Liver (tissue), 5 donors: ENCODE results near the gene B3GNT9. TPM values are rescaled to one million over a fixed set of nuclear protein-coding genes. Genes with fewer than 3 reads are reported as not detected.

Experiments
- EGR1 ChIP-seq, 2 donors: IDR thresholded peaks; 2 replicates each; pipeline ENCODE4 v1.6.1; 2016 to 2018; ENCODE audit warnings: antibody characterized with exemption in 2 of 2, low read depth in 2 of 2
- FOXA1 ChIP-seq: IDR thresholded peaks from 2 replicates; pipeline ENCODE4 v1.6.1; 2016; ENCODE audit warnings: antibody characterized with exemption
- GABPA ChIP-seq, 2 donors: IDR thresholded peaks in 1 of 2; conservative IDR thresholded peaks in 1 of 2; 2 replicates each; pipeline ENCODE4 v1.6.1; 2016; ENCODE audit warnings: antibody characterized with exemption in 2 of 2, mild to moderate bottlenecking in 1 of 2, moderate library complexity in 1 of 2
- HNF4A ChIP-seq, 2 donors: conservative IDR thresholded peaks; 2 replicates each; pipeline ENCODE4 v1.6.1; 2016; ENCODE audit warnings: antibody characterized with exemption in 2 of 2, mild to moderate bottlenecking in 2 of 2
- HNF4G ChIP-seq: IDR thresholded peaks from 2 replicates; pipeline ENCODE4 v1.6.1; 2016; ENCODE audit warnings: antibody characterized with exemption
- JUND ChIP-seq, 2 donors: IDR thresholded peaks; 2 replicates each; pipeline ENCODE4 v1.6.1; 2016; ENCODE audit warnings: antibody characterized with exemption in 2 of 2
- NR2F2 ChIP-seq: IDR thresholded peaks from 2 replicates; pipeline ENCODE4 v1.6.1; 2016; ENCODE audit warnings: antibody characterized with exemption
- RAD21 ChIP-seq, 2 donors: IDR thresholded peaks; 2 replicates each; pipeline ENCODE4 v1.6.1; 2016; ENCODE audit warnings: antibody characterized with exemption in 2 of 2, mild to moderate bottlenecking in 2 of 2
- TAF1 ChIP-seq: conservative IDR thresholded peaks from 2 replicates; pipeline ENCODE4 v1.6.1; 2016; ENCODE audit warnings: antibody characterized with exemption, mild to moderate bottlenecking
- polyA plus RNA-seq, 2 donors: library from polyadenylated mRNA; stranded (reverse) in 1 of 2; unstranded in 1 of 2; fragments of 200-250 nt in 1 of 2; fragments of >200 nt in 1 of 2; fragmentation: Nextera tagmentation in 1 of 2; extraction: Ambion mirVana in 1 of 2; gene quantifications; one replicate each; pipeline versions ENCODE4 v1.2.1 to v1.2.3, GENCODE V29; 2013 to 2015
- total RNA-seq, 2 donors: library from RNA; depleted of rRNA; stranded (reverse); fragments of >200 nt; gene quantifications; one replicate each; pipeline ENCODE4 v1.2.3, GENCODE V29; 2014
- donor health status: healthy.
- donor health status: healthy.
- donor health status: healthy.

B3GNT9 gene
- total and polyA plus RNA-seq, 4 donors, result 0.43 to 2.3 (median 1.4) TPM

DNA sequence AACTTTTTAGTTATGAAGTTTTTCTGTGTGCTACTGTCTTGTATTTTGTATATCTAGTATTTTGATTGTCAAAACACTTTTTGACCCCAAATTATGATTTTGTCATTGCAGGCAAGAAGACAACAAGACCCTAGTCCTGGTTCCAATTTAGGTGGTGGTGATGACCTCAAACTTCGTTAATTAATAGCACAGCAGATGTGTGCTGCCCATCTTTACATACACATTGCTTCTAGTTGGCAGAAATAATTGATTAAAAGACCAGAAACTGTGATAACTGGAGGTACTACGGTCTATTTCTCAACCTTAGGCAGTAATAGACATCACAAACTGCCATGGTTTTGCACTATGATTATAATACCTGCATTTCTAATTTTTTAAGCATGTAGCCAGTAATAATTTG is 52.2 kb downstream of the B3GNT9 start (continued):
- no peak for TF ChIP-seq EGR1 (IDR thresholded peaks at IDR 0.05; ENCODE audit: low read depth in 2 of 2)
- TF ChIP-seq RAD21 (IDR thresholded peaks at IDR 0.05), result no peak
- no peak for TF ChIP-seq HNF4G
- TF ChIP-seq NR2F2, result no peak
- TF ChIP-seq GABPA (IDR thresholded peaks at IDR 0.05 in 1 of 2, conservative IDR thresholded peaks at IDR 0.05 in 1 of 2), result no peak
- TF ChIP-seq JUND (IDR thresholded peaks at IDR 0.05), result no peak
- no peak for TF ChIP-seq HNF4A (conservative IDR thresholded peaks at IDR 0.05)
- TF ChIP-seq FOXA1, result no peak
- no peak for TF ChIP-seq TAF1

Other genes starting within 250 kb of the B3GNT9 start
- gene CDH16, start 232.1 kb downstream of the B3GNT9 start, total RNA-seq, result under 1 TPM in 1 of 2 donors, not detected in 1; 0.56 TPM
- not detected for gene CDH16, start 232.1 kb downstream of the B3GNT9 start, polyA plus RNA-seq
- gene RRAD, start 225.5 kb downstream of the B3GNT9 start, total RNA-seq, result under 1 TPM; 0.14 to 0.50 TPM
- under 1 TPM; 0.58 to 0.61 TPM for gene RRAD, start 225.5 kb downstream of the B3GNT9 start, polyA plus RNA-seq
- 10 to 100 TPM; 51.1 to 52.5 TPM for gene CIAO2B, start 216.6 kb downstream of the B3GNT9 start, total RNA-seq
- gene CIAO2B, start 216.6 kb downstream of the B3GNT9 start, polyA plus RNA-seq, result 100 to 1,000 TPM; 120 TPM
- 100 to 1,000 TPM in 1 of 2 donors, 10 to 100 TPM in 1; 21.2 to 200 TPM for gene CES2, start 215.5 kb downstream of the B3GNT9 start, total RNA-seq
- 100 to 1,000 TPM; 173 to 190 TPM for gene CES2, start 215.5 kb downstream of the B3GNT9 start, polyA plus RNA-seq
- gene CES3, start 189.7 kb downstream of the B3GNT9 start, total RNA-seq, result 10 to 100 TPM in 1 of 2 donors, under 1 TPM in 1; 0.19 to 28.3 TPM
- gene CES3, start 189.7 kb downstream of the B3GNT9 start, polyA plus RNA-seq, result 10 to 100 TPM; 12.3 to 12.7 TPM
- 10 to 100 TPM in 1 of 2 donors, 1 to 10 TPM in 1; 1.6 to 20.5 TPM for gene CES4A, start 162.4 kb downstream of the B3GNT9 start, total RNA-seq
- gene CES4A, start 162.4 kb downstream of the B3GNT9 start, polyA plus RNA-seq, result 10 to 100 TPM in 1 of 2 donors, 1 to 10 TPM in 1; 5.4 to 17.1 TPM
- gene CBFB, start 121.8 kb downstream of the B3GNT9 start, total RNA-seq, result 10 to 100 TPM; 14.4 to 19.3 TPM
- 1 to 10 TPM; 6.8 to 8.0 TPM for gene CBFB, start 121.8 kb downstream of the B3GNT9 start, polyA plus RNA-seq
- 10 to 100 TPM; 29.1 to 42.4 TPM for gene PHAF1, start 41.1 kb downstream of the B3GNT9 start, total RNA-seq
- gene PHAF1, start 41.1 kb downstream of the B3GNT9 start, polyA plus RNA-seq, result 10 to 100 TPM; 26.6 to 27.7 TPM
- 10 to 100 TPM in 1 of 2 donors, 1 to 10 TPM in 1; 5.7 to 10.5 TPM for gene TRADD, start 8.9 kb upstream of the B3GNT9 start, total RNA-seq
- 10 to 100 TPM in 1 of 2 donors, 1 to 10 TPM in 1; 9.7 to 10.8 TPM for gene TRADD, start 8.9 kb upstream of the B3GNT9 start, polyA plus RNA-seq
- gene FBXL8, start 9.0 kb upstream of the B3GNT9 start, total RNA-seq, result 1 to 10 TPM; 1.4 to 9.2 TPM
- 1 to 10 TPM; 6.1 to 6.2 TPM for gene FBXL8, start 9.0 kb upstream of the B3GNT9 start, polyA plus RNA-seq
- 1 to 10 TPM in 1 of 2 donors, under 1 TPM in 1; 0.42 to 5.1 TPM for gene HSF4, start 13.7 kb upstream of the B3GNT9 start, total RNA-seq
- 1 to 10 TPM; 3.8 to 4.9 TPM for gene HSF4, start 13.7 kb upstream of the B3GNT9 start, polyA plus RNA-seq
- gene NOL3, start 19.5 kb upstream of the B3GNT9 start, total RNA-seq, result 1 to 10 TPM; 3.0 to 9.9 TPM
- gene NOL3, start 19.5 kb upstream of the B3GNT9 start, polyA plus RNA-seq, result 10 to 100 TPM; 11.4 to 18.0 TPM
- gene MATCAP1, start 33.0 kb upstream of the B3GNT9 start, total RNA-seq, result 1 to 10 TPM; 2.7 to 4.8 TPM
- gene MATCAP1, start 33.0 kb upstream of the B3GNT9 start, polyA plus RNA-seq, result 1 to 10 TPM; 1.5 to 3.8 TPM
- 1 to 10 TPM; 2.2 to 3.3 TPM for gene EXOC3L1, start 39.1 kb upstream of the B3GNT9 start, total RNA-seq
- gene EXOC3L1, start 39.1 kb upstream of the B3GNT9 start, polyA plus RNA-seq, result 1 to 10 TPM; 1.1 to 3.7 TPM
- 100 to 1,000 TPM in 1 of 2 donors, 10 to 100 TPM in 1; 39.2 to 107 TPM for gene E2F4, start 41.2 kb upstream of the B3GNT9 start, total RNA-seq
- gene E2F4, start 41.2 kb upstream of the B3GNT9 start, polyA plus RNA-seq, result 10 to 100 TPM; 18.1 to 20.7 TPM
- 1 to 10 TPM; 3.8 TPM for gene ELMO3, start 48.1 kb upstream of the B3GNT9 start, total RNA-seq
- gene ELMO3, start 48.1 kb upstream of the B3GNT9 start, polyA plus RNA-seq, result 1 to 10 TPM; 1.7 to 2.5 TPM
- gene TMEM208, start 76.1 kb upstream of the B3GNT9 start, total RNA-seq, result 10 to 100 TPM; 22.3 to 42.2 TPM
- 100 to 1,000 TPM in 1 of 2 donors, 10 to 100 TPM in 1; 98.2 to 140 TPM for gene TMEM208, start 76.1 kb upstream of the B3GNT9 start, polyA plus RNA-seq
- gene FHOD1, start 96.5 kb upstream of the B3GNT9 start, total RNA-seq, result 1 to 10 TPM; 5.4 to 6.4 TPM
- gene FHOD1, start 96.5 kb upstream of the B3GNT9 start, polyA plus RNA-seq, result 1 to 10 TPM; 2.2 to 2.9 TPM
- under 1 TPM; 0.05 to 0.25 TPM for gene SLC9A5, start 98.0 kb upstream of the B3GNT9 start, total RNA-seq
- under 1 TPM in 1 of 2 donors, not detected in 1; 0.09 TPM for gene SLC9A5, start 98.0 kb upstream of the B3GNT9 start, polyA plus RNA-seq
- 1 to 10 TPM; 1.1 to 2.6 TPM for gene PLEKHG4, start 128.5 kb upstream of the B3GNT9 start, total RNA-seq
- gene PLEKHG4, start 128.5 kb upstream of the B3GNT9 start, polyA plus RNA-seq, result under 1 TPM; 0.21 to 0.28 TPM
- gene KCTD19, start 175.7 kb upstream of the B3GNT9 start, total RNA-seq, result under 1 TPM in 1 of 2 donors, not detected in 1; 0.28 TPM
- not detected for gene KCTD19, start 175.7 kb upstream of the B3GNT9 start, polyA plus RNA-seq
- under 1 TPM in 1 of 2 donors, not detected in 1; 0.08 TPM for gene LRRC36, start 175.8 kb upstream of the B3GNT9 start, total RNA-seq
- gene LRRC36, start 175.8 kb upstream of the B3GNT9 start, polyA plus RNA-seq, result not detected
- under 1 TPM; 0.28 to 0.84 TPM for gene TPPP3, start 242.5 kb upstream of the B3GNT9 start, total RNA-seq
- gene TPPP3, start 242.5 kb upstream of the B3GNT9 start, polyA plus RNA-seq, result under 1 TPM; 0.35 to 0.75 TPM